MM.1S (cell line): Measurements from ENCODE around the gene DEDD2.

Source experiments
- EZH2 ChIP-seq: fragments of 300-600 bp; sonication (generic); optimal IDR thresholded peaks from 2 replicates; pipeline ENCODE3; 2017; ENCODE audit warnings: low read depth, mild to moderate bottlenecking, antibody characterized with exemption, low read length, mixed read lengths
- EZH2phosphoT487 ChIP-seq: fragments of 300-600 bp; sonication (generic); IDR thresholded peaks from 2 replicates; pipeline ENCODE4 v1.6.1; 2018; ENCODE audit warnings: antibody characterized with exemption, low read length
- TF ChIP-seq, protein P1 (sequence below): fragments of 300-600 bp; sonication (generic); IDR thresholded peaks from 2 replicates; pipeline ENCODE4 v1.5.1; 2016; ENCODE audit warnings: antibody characterized with exemption, low read length, mixed read lengths

DNA sequence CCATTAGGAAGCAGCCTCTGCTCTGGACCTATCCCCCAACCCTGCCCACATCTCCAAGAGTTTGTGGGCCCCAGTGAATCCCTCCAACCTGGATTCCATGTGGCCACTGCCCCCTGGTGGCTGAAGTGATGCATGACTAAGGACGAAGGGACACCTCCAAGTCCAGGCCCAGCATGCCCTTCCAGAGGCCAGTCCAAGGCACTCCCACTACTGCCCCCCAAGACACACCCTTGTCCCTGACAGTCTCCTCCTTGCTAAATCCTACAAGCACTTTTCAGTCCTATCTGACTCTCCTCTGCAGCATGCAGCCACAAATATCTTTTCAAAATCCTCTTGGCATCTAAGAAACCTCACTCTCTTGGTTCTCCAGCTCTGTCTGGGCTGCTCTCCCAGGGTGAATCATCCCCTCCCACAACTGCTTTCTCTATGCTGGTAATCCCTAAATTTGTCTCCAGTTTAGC, 33.0 kb downstream of the DEDD2 start:
- TF ChIP-seq, protein P1, sequence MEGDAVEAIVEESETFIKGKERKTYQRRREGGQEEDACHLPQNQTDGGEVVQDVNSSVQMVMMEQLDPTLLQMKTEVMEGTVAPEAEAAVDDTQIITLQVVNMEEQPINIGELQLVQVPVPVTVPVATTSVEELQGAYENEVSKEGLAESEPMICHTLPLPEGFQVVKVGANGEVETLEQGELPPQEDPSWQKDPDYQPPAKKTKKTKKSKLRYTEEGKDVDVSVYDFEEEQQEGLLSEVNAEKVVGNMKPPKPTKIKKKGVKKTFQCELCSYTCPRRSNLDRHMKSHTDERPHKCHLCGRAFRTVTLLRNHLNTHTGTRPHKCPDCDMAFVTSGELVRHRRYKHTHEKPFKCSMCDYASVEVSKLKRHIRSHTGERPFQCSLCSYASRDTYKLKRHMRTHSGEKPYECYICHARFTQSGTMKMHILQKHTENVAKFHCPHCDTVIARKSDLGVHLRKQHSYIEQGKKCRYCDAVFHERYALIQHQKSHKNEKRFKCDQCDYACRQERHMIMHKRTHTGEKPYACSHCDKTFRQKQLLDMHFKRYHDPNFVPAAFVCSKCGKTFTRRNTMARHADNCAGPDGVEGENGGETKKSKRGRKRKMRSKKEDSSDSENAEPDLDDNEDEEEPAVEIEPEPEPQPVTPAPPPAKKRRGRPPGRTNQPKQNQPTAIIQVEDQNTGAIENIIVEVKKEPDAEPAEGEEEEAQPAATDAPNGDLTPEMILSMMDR: peak; percentile 94
- TF ChIP-seq EZH2phosphoT487: no peak
- TF ChIP-seq EZH2: no peak
